NT2/D1 (cell line): Measurements from ENCODE around the gene MEGF6.

Source experiments
- SUZ12 ChIP-seq: IDR thresholded peaks from 2 replicates; pipeline ENCODE4 v1.6.1; 2011; ENCODE audit not compliant: insufficient read length, insufficient read depth; ENCODE audit errors: extremely low read depth
- YY1 ChIP-seq: IDR thresholded peaks from 2 replicates; pipeline ENCODE4 v1.6.1; 2011; ENCODE audit not compliant: insufficient read length, insufficient read depth
- ZNF274 ChIP-seq: IDR thresholded peaks from 2 replicates; pipeline ENCODE4 v1.6.1; 2011; ENCODE audit warnings: mild to moderate bottlenecking, low read depth, low read length

DNA sequence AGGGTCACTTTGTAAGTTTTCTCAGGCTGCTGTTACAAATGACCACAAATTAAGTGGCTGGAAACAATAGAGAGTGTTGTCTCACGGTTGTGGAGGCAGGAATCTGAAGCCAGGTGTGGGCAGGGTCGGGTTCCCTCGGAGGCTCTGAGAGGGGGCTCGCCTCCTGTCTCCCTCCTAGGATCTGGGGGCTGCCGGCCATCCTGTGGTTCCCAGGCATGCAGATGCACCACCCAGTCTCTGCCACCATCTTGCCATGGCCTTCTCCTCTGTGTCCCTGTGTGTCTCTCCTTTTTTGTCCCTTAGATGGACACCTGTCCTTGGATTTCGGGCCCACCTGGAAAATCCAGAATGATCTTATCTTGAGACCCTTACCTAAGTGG lies 45.8 kb upstream of the MEGF6 start:
- TF ChIP-seq YY1: no peak
- TF ChIP-seq SUZ12: no peak
- no peak for TF ChIP-seq ZNF274
